Adrenal gland (tissue), 19 donors: ENCODE data around the gene MED14. TPM values are rescaled to one million over a fixed set of nuclear protein-coding genes. Genes with fewer than 3 reads are reported as not detected.
"Not testable (repeated sequence)": the region's sequence is repeated elsewhere in the genome, so short reads cannot be mapped to it uniquely, and the experiment has no call there.

Source experiments
- DNase-seq, 7 donors: peaks; one replicate each; pipeline ENCODE4 v3.0.0-alpha.2; 2019 to 2020
- H3K27ac ChIP-seq, 5 donors: fragments of 200-600 bp; sonication (generic) in 4 of 5; 1 replicate in 3 of 5; 2 replicates in 2 of 5; pipeline versions ENCODE4 v1.5.1 to v1.8.0; 2016 to 2020; ENCODE audit warnings: mild to moderate bottlenecking in 1 of 5
- H3K27me3 ChIP-seq: fragments of 200-600 bp; 2 replicates; pipeline ENCODE4 v1.8.0; 2021
- H3K36me3 ChIP-seq, 2 donors: fragments of 200-600 bp; replicated peaks in 1 of 2; 1 replicate in 1 of 2; 2 replicates in 1 of 2; pipeline versions ENCODE4 v1.5.1 to v1.8.0; 2018 to 2022
- H3K4me1 ChIP-seq, 2 donors: fragments of 200-600 bp; replicated peaks in 1 of 2; 1 replicate in 1 of 2; 2 replicates in 1 of 2; pipeline versions ENCODE4 v1.5.1 to v1.8.0; 2018 to 2021
- H3K4me3 ChIP-seq, 4 donors: fragments of 200-600 bp; sonication (generic) in 3 of 4; one replicate each; pipeline ENCODE4 v1.5.1; 2016 to 2018
- H3K9me3 ChIP-seq, 3 donors: fragments of 200-600 bp; sonication (generic) in 1 of 3; replicated peaks in 1 of 3; 1 replicate in 2 of 3; 2 replicates in 1 of 3; pipeline versions ENCODE4 v1.5.1 to v1.8.0; 2016 to 2021
- POLR2A ChIP-seq, 2 donors: fragments of 450-650 bp; IDR thresholded peaks; one replicate each; pipeline ENCODE4 v1.6.1; 2017; ENCODE audit warnings: antibody characterized with exemption in 2 of 2, mild to moderate bottlenecking in 2 of 2, moderate library complexity in 1 of 2
- WGBS, 4 donors: extraction: QIAGEN DNeasy Blood & Tissue Kit in 2 of 4; methylation state at CpG; one replicate each; pipeline versions ENCODE4 v1.1.5 to v1.1.7; 2013 to 2017; 5-methylcytosine and 5-hydroxymethylcytosine counted together
- intact Hi-C, 2 donors: fragments of 100-400 bp; cut with DNase I; formaldehyde crosslinking; loops; one replicate each; pipeline versions ENCODE4 v1.14.1 to v1.15.0; 2022 to 2023
- long read RNA-seq, 10 donors: library from polyadenylated mRNA in 3 of 10; unstranded in 2 of 10; stranded (forward) in 1 of 10; transcript quantifications; one replicate each; pipeline ENCODE4 v2.0.0 and lab custom pipeline, GENCODE V29; 2021 to 2026
- polyA plus RNA-seq, 3 donors: library from polyadenylated mRNA; stranded (reverse); fragments of 200-250 nt in 2 of 3; fragments of 350-450 nt in 1 of 3; fragmentation: Illumina TruSeq in 1 of 3; extraction: RNeasy Lipid Tissue Mini Kit (QIAGEN cat#74804) in 1 of 3; gene quantifications; one replicate each; pipeline ENCODE4 v1.2.3, GENCODE V29; 2013 to 2014
- total RNA-seq, 9 donors: library from RNA; depleted of rRNA in 4 of 9; stranded (reverse); fragments of >200 nt in 4 of 9; fragments of 120-200 nt in 1 of 9; fragmentation: NEBNext Ultra II Directional in 1 of 9; extraction: Animal tissue kit (Norgen Biotek cat#: 25700) in 1 of 9; gene quantifications; one replicate each; pipeline versions ENCODE4 v1.1.0 to v1.2.4, GENCODE V29; 2013 to 2023
- TF ChIP-seq, protein P1 (sequence below), 6 experiments: fragments of 450-650 bp in 4 of 6; fragments of 200-600 bp in 2 of 6; sonication (generic) in 1 of 6; IDR thresholded peaks; 1 replicate in 5 of 6; 2 replicates in 1 of 6; pipeline versions ENCODE4 v1.5.1 to v1.8.0; 2016 to 2021; ENCODE audit warnings: antibody characterized with exemption in 6 of 6, mild to moderate bottlenecking in 2 of 6, moderate library complexity in 1 of 6
- donor health status: healthy with polysubstance abuse.
- donor health status: Bipolar disorder and iron deficiency.
- donor health status: DM: yes; HTN: yes; CAD: no.
- donor health status: DM: no; HTN: no; CAD: no.
- donor health status: DM: no; HTN: no; CAD: no.
- donor health status: DM: yes; HTN: yes; CAD: no.

MED14 gene
- 10 to 100 TPM; 14.6 to 56.3 (median 31.7) TPM for total RNA-seq
- polyA plus RNA-seq = 10 to 100 TPM; 10.4 to 27.1 (median 12.0) TPM
- long read RNA-seq, donor 1 = 0 reads
- long read RNA-seq, donor 2, full-length matches to known transcripts = 1 of 1 reads
- long read RNA-seq, donor 2, partial matches to known transcripts = 0 of 1 reads
- long read RNA-seq, donor 2, other reads (novel, unspliced or antisense) = 0 of 1 reads
- long read RNA-seq, donor 3 = 0 reads
- long read RNA-seq, donor 4, partial matches to known transcripts = 0 of 2 reads
- long read RNA-seq, donor 4, other reads (novel, unspliced or antisense) = 2 of 2 reads
- long read RNA-seq, donor 5, full-length matches to known transcripts = 7 of 14 reads
- long read RNA-seq, donor 5, partial matches to known transcripts = 3 of 14 reads
- long read RNA-seq, donor 5, other reads (novel, unspliced or antisense) = 4 of 14 reads
- long read RNA-seq, donor 6, partial matches to known transcripts = 0 of 1 reads
- long read RNA-seq, donor 6, other reads (novel, unspliced or antisense) = 1 of 1 reads
- long read RNA-seq, donor 7 = 0 reads
- long read RNA-seq, donor 8 = 0 reads
- long read RNA-seq, donor 9 = 0 reads
- long read RNA-seq, donor 10 = 0 reads

GRCh38 chrX:40735325-40736169 is at the start of gene MED14:
MED14 (minus strand) TSS chrX:40735542; CDS start chrX:40735412, 130 bp downstream.
- 0 to 2% (median 1%) methylated on average over 4 to 87 of the region's 88 CpGs for WGBS, 4 donors
- TF ChIP-seq, protein P1, sequence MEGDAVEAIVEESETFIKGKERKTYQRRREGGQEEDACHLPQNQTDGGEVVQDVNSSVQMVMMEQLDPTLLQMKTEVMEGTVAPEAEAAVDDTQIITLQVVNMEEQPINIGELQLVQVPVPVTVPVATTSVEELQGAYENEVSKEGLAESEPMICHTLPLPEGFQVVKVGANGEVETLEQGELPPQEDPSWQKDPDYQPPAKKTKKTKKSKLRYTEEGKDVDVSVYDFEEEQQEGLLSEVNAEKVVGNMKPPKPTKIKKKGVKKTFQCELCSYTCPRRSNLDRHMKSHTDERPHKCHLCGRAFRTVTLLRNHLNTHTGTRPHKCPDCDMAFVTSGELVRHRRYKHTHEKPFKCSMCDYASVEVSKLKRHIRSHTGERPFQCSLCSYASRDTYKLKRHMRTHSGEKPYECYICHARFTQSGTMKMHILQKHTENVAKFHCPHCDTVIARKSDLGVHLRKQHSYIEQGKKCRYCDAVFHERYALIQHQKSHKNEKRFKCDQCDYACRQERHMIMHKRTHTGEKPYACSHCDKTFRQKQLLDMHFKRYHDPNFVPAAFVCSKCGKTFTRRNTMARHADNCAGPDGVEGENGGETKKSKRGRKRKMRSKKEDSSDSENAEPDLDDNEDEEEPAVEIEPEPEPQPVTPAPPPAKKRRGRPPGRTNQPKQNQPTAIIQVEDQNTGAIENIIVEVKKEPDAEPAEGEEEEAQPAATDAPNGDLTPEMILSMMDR (IDR thresholded peaks at IDR 0.05) = peak; percentile 25 to 64 (median 54)
- peak; percentile 10 to 71 for TF ChIP-seq POLR2A (IDR thresholded peaks at IDR 0.05)
- H3K27ac ChIP-seq = peak within 1 kb of the TSS; percentile 81 to 97 (median 94)
- DNase-seq = peak; percentile 83 to 91 (median 87)
- peaks cover 6% of the 10 kb centered on the region for H3K27me3 ChIP-seq
- H3K36me3 ChIP-seq = no peaks in the 10 kb centered on the region
- intact Hi-C loops = loop anchor here in 1 of 2 donors (10.0 kb wide), 1 partner anchor 59 kb away; no protein-coding TSS in a partner anchor
- peaks cover 0 to 4% of the 10 kb centered on the region in 2 donors for H3K4me1 ChIP-seq
- H3K9me3 ChIP-seq = no peaks in the 10 kb centered on the region
- H3K4me3 ChIP-seq = peak within 1 kb of the TSS in 3 of 4 donors; percentile 4 to 99 (median 83)

DNA sequence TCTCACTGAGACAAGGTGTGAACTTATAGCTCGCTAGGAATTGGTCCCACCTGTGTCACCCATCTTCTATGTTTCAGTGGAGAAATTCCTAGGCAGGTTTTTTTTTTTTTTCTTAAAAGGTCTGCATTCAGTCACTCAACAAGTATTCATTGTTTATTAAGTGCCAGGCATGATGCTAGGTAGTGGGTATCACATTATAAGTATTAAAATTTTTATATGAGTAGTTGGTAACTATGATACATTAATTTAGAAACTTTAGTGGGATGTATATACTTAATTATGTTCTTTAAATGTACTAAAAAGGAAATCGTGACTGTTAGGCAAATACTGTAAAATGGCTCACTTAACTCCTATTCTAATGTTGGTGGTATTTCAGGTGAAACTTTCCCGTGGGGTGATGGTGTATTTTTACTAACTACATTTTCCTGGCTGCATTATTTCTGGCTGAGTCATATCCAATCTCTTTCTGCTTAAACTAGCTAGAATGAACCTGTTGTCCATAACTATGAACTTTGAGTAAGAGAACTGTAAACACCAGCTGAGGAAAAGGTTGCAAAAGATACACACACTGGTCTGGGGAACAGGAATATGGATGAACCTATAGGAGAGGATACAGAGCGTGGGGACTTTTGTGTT is 49.3 kb upstream of the MED14 start:
- Histone ChIP-seq H3K4me3 (no peak overlapping the region), H3K9me3 (no peaks in the 10 kb centered on the region), H3K36me3 (no peaks in the 10 kb centered on the region), H3K4me1 (no peaks in the 10 kb centered on the region), H3K27ac (no peak overlapping the region), H3K27me3 (no peaks in the 10 kb centered on the region)
- TF ChIP-seq, protein P1 (IDR thresholded peaks at IDR 0.05) = no peak
- no peak for TF ChIP-seq POLR2A (IDR thresholded peaks at IDR 0.05)
- intact Hi-C loops = no loop called here
- no peak for DNase-seq
- WGBS, 4 donors = 64 to 77% (median 76%) methylated on average over 4 of the region's 4 CpGs

- intact Hi-C loops, DNase-seq: not testable (repeated sequence)
- 74 to 81% (median 78%) methylated on average over 11 of the region's 11 CpGs for WGBS, 4 donors
These were observed 47.4 kb upstream of the MED14 start for GRCh38 chrX:40782644-40783259.

GRCh38 chrX:40780951-40781350 is 45.6 kb upstream of the MED14 start:
- Histone ChIP-seq H3K9me3 (no peaks in the 10 kb centered on the region), H3K36me3 (no peaks in the 10 kb centered on the region), H3K27ac (no peak overlapping the region), H3K4me3 (no peak overlapping the region), H3K27me3 (peaks cover 21% of the 10 kb centered on the region), H3K4me1 (no peaks in the 10 kb centered on the region)
- intact Hi-C loops = no loop called here
- TF ChIP-seq, protein P1 (IDR thresholded peaks at IDR 0.05) = no peak
- TF ChIP-seq POLR2A (IDR thresholded peaks at IDR 0.05) = no peak
- DNase-seq = no peak
- 56 to 85% (median 68%) methylated on average over 2 of the region's 2 CpGs for WGBS, 4 donors

More at GRCh38 chrX:40782644-40783259, 47.4 kb upstream of the MED14 start:
- H3K4me3 ChIP-seq, H3K36me3 ChIP-seq, H3K27ac ChIP-seq, H3K4me1 ChIP-seq, H3K27me3 ChIP-seq, H3K9me3 ChIP-seq: not testable (repeated sequence)
